ENCODE data around the gene TRHDE.

GRCh38 chr12:72699362-72699761, 427.2 kb downstream of the TRHDE start:
- TF ChIP-seq, protein P1, sequence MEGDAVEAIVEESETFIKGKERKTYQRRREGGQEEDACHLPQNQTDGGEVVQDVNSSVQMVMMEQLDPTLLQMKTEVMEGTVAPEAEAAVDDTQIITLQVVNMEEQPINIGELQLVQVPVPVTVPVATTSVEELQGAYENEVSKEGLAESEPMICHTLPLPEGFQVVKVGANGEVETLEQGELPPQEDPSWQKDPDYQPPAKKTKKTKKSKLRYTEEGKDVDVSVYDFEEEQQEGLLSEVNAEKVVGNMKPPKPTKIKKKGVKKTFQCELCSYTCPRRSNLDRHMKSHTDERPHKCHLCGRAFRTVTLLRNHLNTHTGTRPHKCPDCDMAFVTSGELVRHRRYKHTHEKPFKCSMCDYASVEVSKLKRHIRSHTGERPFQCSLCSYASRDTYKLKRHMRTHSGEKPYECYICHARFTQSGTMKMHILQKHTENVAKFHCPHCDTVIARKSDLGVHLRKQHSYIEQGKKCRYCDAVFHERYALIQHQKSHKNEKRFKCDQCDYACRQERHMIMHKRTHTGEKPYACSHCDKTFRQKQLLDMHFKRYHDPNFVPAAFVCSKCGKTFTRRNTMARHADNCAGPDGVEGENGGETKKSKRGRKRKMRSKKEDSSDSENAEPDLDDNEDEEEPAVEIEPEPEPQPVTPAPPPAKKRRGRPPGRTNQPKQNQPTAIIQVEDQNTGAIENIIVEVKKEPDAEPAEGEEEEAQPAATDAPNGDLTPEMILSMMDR (conservative IDR thresholded peaks at IDR 0.05) = no peak
- TF ChIP-seq EZH2 (IDR thresholded peaks at IDR 0.05; ENCODE audit: low read depth) = no peak

All from PC-9 (cell line).